Omental fat pad (tissue), 4 donors: ENCODE measurements around the gene CEP63. TPM values are rescaled to one million over a fixed set of nuclear protein-coding genes. Genes with fewer than 3 reads are reported as not detected.
"Not testable (repeated sequence)": the region's sequence is repeated elsewhere in the genome, so short reads cannot be mapped to it uniquely, and the experiment has no call there.

Experiments
- ATAC-seq: fragments of 150-250 bp; one replicate; pipeline ENCODE4 v1.9.1; 2016; ENCODE audit warnings: mild to moderate bottlenecking, moderate library complexity; ENCODE audit not compliant: low FRiP score
- DNase-seq: peaks from one replicate; pipeline ENCODE4 v3.0.0-alpha.2; 2019; ENCODE audit warnings: low spot score
- total RNA-seq, 4 donors: library from RNA; depleted of rRNA; stranded (reverse); fragments of >200 nt; gene quantifications; one replicate each; pipeline ENCODE4 v1.1.0, GENCODE V29; 2016
- TF ChIP-seq, protein P1 (sequence below), 3 donors: fragments of 450-650 bp; IDR thresholded peaks; one replicate each; pipeline ENCODE4 v1.5.1; 2016 to 2017; ENCODE audit warnings: antibody characterized with exemption in 3 of 3, mild to moderate bottlenecking in 3 of 3, moderate library complexity in 2 of 3

The CEP63 gene
- total RNA-seq, 4 donors from 2014 or later, result 15.3 to 30.9 (median 21.1) TPM

- ATAC-seq (no peak), DNase-seq (no peak)
- TF ChIP-seq, protein P1, sequence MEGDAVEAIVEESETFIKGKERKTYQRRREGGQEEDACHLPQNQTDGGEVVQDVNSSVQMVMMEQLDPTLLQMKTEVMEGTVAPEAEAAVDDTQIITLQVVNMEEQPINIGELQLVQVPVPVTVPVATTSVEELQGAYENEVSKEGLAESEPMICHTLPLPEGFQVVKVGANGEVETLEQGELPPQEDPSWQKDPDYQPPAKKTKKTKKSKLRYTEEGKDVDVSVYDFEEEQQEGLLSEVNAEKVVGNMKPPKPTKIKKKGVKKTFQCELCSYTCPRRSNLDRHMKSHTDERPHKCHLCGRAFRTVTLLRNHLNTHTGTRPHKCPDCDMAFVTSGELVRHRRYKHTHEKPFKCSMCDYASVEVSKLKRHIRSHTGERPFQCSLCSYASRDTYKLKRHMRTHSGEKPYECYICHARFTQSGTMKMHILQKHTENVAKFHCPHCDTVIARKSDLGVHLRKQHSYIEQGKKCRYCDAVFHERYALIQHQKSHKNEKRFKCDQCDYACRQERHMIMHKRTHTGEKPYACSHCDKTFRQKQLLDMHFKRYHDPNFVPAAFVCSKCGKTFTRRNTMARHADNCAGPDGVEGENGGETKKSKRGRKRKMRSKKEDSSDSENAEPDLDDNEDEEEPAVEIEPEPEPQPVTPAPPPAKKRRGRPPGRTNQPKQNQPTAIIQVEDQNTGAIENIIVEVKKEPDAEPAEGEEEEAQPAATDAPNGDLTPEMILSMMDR (IDR thresholded peaks at IDR 0.05), result no peak
Measured at GRCh38 chr3:134576831-134577230, 91.0 kb downstream of the CEP63 start.

DNA sequence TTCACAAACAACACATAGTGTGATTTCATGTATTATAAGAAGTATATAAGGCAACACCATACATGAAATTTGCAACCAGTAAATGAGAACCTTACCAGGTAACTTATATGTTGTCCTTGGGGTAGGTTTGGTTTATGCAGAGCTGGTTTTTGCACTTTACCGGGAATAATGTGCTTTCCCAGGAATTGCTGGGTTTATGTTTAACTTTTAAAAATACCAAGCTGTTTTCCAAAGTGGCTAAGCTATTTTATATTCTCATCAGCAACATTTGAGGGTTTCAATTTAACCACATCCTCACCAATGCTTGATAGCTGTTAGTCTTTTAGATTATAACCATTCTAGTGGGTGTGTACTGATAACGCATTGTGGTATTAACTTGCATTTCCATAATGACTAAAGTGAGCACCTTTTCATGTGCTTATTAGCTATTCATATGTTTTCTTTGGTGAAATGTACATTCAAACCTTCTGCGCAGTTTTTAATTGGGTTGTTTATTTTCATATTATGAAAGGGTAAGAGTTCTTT lies 93.3 kb downstream of the CEP63 start:
- no peak for ATAC-seq

DNA sequence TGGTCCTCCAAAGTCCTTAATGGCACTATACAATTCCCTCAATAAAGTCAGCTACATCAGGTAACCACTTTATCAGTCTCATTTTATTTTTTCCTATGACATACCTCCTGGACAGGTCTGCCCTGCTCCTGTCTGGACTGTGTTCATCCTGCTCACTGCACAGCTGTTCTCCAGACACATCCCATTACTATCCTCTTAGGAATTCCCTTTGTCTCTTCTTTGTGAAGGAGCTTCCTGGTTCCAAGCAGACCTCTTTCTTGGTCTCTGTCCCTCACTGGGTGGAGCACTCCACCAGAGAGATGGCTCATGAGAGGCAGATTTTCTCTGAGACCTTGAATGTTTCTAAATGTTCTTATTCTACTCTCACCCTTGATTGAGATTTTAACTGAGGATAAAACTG lies 104.9 kb downstream of the CEP63 start:
- no peak for DNase-seq
- no peak for ATAC-seq
- TF ChIP-seq, protein P1 (IDR thresholded peaks at IDR 0.05), result no peak

More for the DNA sequence above, 93.3 kb downstream of the CEP63 start:
- TF ChIP-seq, protein P1 (IDR thresholded peaks at IDR 0.05), result no peak
- no peak for DNase-seq

DNA sequence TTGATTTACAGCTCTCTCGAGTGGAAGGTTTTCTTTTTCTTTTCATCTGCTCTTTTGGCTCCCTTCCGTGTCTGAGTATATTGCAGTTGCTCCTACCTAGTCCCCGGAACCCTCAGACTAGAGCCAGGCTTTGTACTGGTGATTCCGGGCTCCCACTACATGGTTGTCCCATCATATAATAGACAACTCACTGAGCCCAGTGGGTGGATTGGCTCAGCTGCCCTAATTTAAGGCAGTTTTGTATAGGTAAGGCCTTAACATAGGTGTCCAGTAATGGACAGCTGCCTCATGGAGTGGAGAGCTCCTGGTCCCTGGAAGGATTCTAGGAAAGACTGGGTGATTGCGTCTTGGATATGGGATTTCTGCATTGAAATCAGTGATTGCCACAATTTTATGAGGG lies 106.9 kb downstream of the CEP63 start:
- TF ChIP-seq, protein P1 (IDR thresholded peaks at IDR 0.05), result no peak
- ATAC-seq, result no peak

DNA sequence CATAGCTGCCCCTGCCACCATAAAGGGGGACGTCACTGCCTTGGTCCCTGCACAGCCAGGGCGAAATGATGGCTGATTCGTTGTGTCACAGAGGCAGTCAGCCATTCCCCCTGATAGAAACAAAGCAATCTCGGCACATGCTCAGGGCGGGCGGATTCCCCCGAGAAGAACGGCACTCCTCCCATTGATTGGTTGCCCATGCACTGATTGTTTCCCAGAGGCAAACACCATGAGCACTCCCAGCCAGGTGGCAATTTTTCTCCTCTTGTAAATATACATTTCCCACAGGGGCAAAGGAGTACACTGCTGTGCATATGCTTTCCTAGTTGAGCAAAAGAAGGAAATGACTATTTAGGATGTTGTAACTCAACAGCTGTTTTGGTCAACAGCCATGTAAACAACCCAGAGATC lies 108.5 kb downstream of the CEP63 start:
- no peak for ATAC-seq
- no peak for DNase-seq
- TF ChIP-seq, protein P1 (IDR thresholded peaks at IDR 0.05), result no peak

More for the DNA sequence above, 106.9 kb downstream of the CEP63 start:
- no peak for DNase-seq

DNA sequence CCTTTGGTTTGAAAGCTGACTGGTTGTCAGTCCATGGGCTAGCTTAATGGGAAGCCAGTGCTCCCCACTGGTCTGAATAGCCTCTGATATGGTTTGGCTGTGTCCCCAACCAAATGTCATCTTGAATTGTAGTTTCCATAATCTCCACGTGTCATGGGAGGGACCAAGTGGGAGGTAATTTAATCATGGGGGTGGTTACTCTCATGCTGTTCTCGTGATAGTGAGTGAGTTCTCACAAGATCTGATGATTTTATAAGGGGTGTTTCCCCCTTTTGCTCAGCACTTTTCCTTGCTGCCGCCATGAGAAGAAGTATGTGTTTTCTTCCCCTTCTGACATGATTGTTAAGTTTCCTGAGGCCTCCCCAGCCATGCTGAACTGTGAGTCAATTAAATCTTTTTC lies 109.1 kb downstream of the CEP63 start:
- DNase-seq, ATAC-seq: not testable (repeated sequence)

- DNase-seq (no peak), ATAC-seq (no peak)
- TF ChIP-seq, protein P1 (IDR thresholded peaks at IDR 0.05), result no peak
Measured at GRCh38 chr3:134597390-134597970, 111.6 kb downstream of the CEP63 start.
